B cell (primary cell): ENCODE data around the gene SPINK14. TPM values are rescaled to one million over a fixed set of nuclear protein-coding genes. Genes with fewer than 3 reads are reported as not detected.

ENCODE experiments used
- ATAC-seq: fragments of 200-7000 bp; cut with Tn5 transposase; one replicate; pipeline ENCODE4 v1.10.0; 2021; ENCODE audit warnings: low read depth, mild to moderate bottlenecking, moderate number of reproducible peaks, moderate library complexity
- CTCF ChIA-PET: fragments of 350-600 bp; sonication (Branson Sonifier 250); formaldehyde crosslinking; loops from one replicate; lab custom pipeline; 2021; ENCODE audit warnings: antibody characterized with exemption, inconsistent platforms; lab: Charles Lee
- POLR2A ChIA-PET: fragments of 350-600 bp; sonication (Branson Sonifier 250); formaldehyde crosslinking; loops from one replicate; lab custom pipeline; 2021; ENCODE audit warnings: antibody characterized with exemption; lab: Charles Lee
- DNase-seq: peaks from one replicate; pipeline ENCODE4 v3.0.0; 2013
- H2AFZ ChIP-seq: 2 replicates; pipeline ENCODE4 v1.6.1; 2012; ENCODE audit warnings: mild to moderate bottlenecking, low read depth, low read length; ENCODE audit not compliant: insufficient read depth, poor library complexity, severe bottlenecking
- H3K27ac ChIP-seq, 2 donors: 1 replicate in 1 of 2; 2 replicates in 1 of 2; pipeline ENCODE4 v1.5.1; 2012 to 2013; ENCODE audit warnings: low read length in 2 of 2, mild to moderate bottlenecking in 2 of 2, moderate library complexity in 1 of 2
- H3K27me3 ChIP-seq, 4 experiments: fragments of 200-600 bp in 1 of 4; sonication (generic) in 1 of 4; replicated peaks in 1 of 4; 1 replicate in 2 of 4; 2 replicates in 2 of 4; pipeline versions ENCODE4 v1.6.1 to v1.7.0; 2013 to 2016; ENCODE audit warnings: low read length in 3 of 4, mild to moderate bottlenecking in 2 of 4, mixed read lengths in 1 of 4, moderate library complexity in 1 of 4; ENCODE audit not compliant: insufficient read depth in 4 of 4, control insufficient read depth in 3 of 4; ENCODE audit errors: control extremely low read depth in 1 of 4
- H3K36me3 ChIP-seq, 2 experiments: replicated peaks in 1 of 2; 1 replicate in 1 of 2; 2 replicates in 1 of 2; pipeline versions ENCODE4 v1.6.1 to v1.7.1; 2013; ENCODE audit warnings: low read length in 1 of 2; ENCODE audit not compliant: insufficient read depth in 2 of 2, control insufficient read depth in 1 of 2; ENCODE audit errors: control extremely low read depth in 1 of 2, extremely low read depth in 1 of 2
- H3K4me1 ChIP-seq, 2 donors: fragments of 200-600 bp in 1 of 2; sonication (generic) in 1 of 2; 1 replicate in 1 of 2; 2 replicates in 1 of 2; pipeline versions ENCODE4 v1.5.1 to v1.6.1; 2013 to 2017; ENCODE audit warnings: low read length in 2 of 2; ENCODE audit not compliant: control insufficient read depth in 2 of 2, insufficient read depth in 2 of 2
- H3K4me2 ChIP-seq: replicated peaks from 2 replicates; pipeline ENCODE3; 2012; ENCODE audit warnings: mild to moderate bottlenecking, low read depth, low read length; ENCODE audit not compliant: poor library complexity, severe bottlenecking
- H3K4me3 ChIP-seq, 5 experiments: fragments of 200-600 bp in 1 of 5; sonication (generic) in 1 of 5; 1 replicate in 3 of 5; 2 replicates in 2 of 5; pipeline versions ENCODE4 v1.5.1 to v1.7.0; 2011 to 2016; ENCODE audit warnings: low read length in 4 of 5, mild to moderate bottlenecking in 4 of 5, low read depth in 2 of 5, control low read depth in 1 of 5, moderate library complexity in 1 of 5; ENCODE audit not compliant: insufficient read depth in 1 of 5; ENCODE audit errors: control extremely low read depth in 1 of 5, extremely low read depth in 1 of 5
- H3K79me2 ChIP-seq: fragments of 200-600 bp; sonication (generic); one replicate; pipeline ENCODE4 v1.6.0; 2016; ENCODE audit warnings: low read length; ENCODE audit not compliant: control insufficient read depth, insufficient read depth
- H3K9ac ChIP-seq: fragments of 200-600 bp; sonication (generic); 2 replicates; pipeline ENCODE4 v1.6.1; 2017; ENCODE audit warnings: mild to moderate bottlenecking, low read length, moderate library complexity
- H3K9me3 ChIP-seq, 3 donors: one replicate each; pipeline versions ENCODE4 v1.6.1 to v1.7.1; 2013; ENCODE audit warnings: low read length in 2 of 3; ENCODE audit not compliant: control insufficient read depth in 2 of 3, insufficient read depth in 1 of 3; ENCODE audit errors: control extremely low read depth in 1 of 3
- H4K20me1 ChIP-seq: 2 replicates; pipeline ENCODE4 v1.6.0; 2012; ENCODE audit warnings: mild to moderate bottlenecking, low read length; ENCODE audit not compliant: insufficient read depth, control insufficient read depth, poor library complexity, severe bottlenecking
- H3K27ac Mint-ChIP-seq: one replicate; pipeline ENCODE4 v1.8.0; 2021; ENCODE audit warnings: mixed read lengths
- H3K27me3 Mint-ChIP-seq: one replicate; pipeline ENCODE4 v1.8.0; 2021; ENCODE audit warnings: mixed read lengths
- H3K4me1 Mint-ChIP-seq: one replicate; pipeline ENCODE4 v1.8.0; 2021; ENCODE audit warnings: mixed read lengths
- H3K4me3 Mint-ChIP-seq: one replicate; pipeline ENCODE4 v1.8.0; 2021; ENCODE audit warnings: mixed read lengths
- H3K9me3 Mint-ChIP-seq: one replicate; pipeline ENCODE4 v1.8.0; 2022; ENCODE audit warnings: mixed read lengths; ENCODE audit not compliant: insufficient read depth
- EZH2 ChIP-seq: IDR thresholded peaks from 2 replicates; pipeline ENCODE4 v1.6.1; 2012; ENCODE audit warnings: borderline replicate concordance, low read depth, mild to moderate bottlenecking, moderate library complexity, low read length; ENCODE audit not compliant: insufficient read depth, poor library complexity, severe bottlenecking
- WGBS: methylation state at CpG from one replicate; pipeline ENCODE4 v1.1.5; 2013; ENCODE audit warnings: missing lambda C conversion rate; ENCODE audit not compliant: insufficient coverage; 5-methylcytosine and 5-hydroxymethylcytosine counted together
- intact Hi-C: fragments of 100-400 bp; cut with micrococcal nuclease; formaldehyde crosslinking; loops from one replicate; pipeline ENCODE4 v1.10.0; 2022
- polyA plus RNA-seq: library from polyadenylated mRNA; depleted of rRNA; stranded (reverse); fragments of >200 nt; gene quantifications from 2 replicates; pipeline ENCODE4 v1.2.3, GENCODE V29; 2012
- total RNA-seq, 2 donors: library from RNA; stranded (reverse); fragments of 120-200 nt in 1 of 2; gene quantifications; 1 replicate in 1 of 2; 2 replicates in 1 of 2; pipeline versions ENCODE4 v1.2.3 to v1.2.4, GENCODE V29; 2013 to 2022
- TF ChIP-seq, protein P1 (sequence below): fragments of 200-600 bp; IDR thresholded peaks from one replicate; pipeline ENCODE4 v1.8.0; 2022; ENCODE audit warnings: antibody characterized with exemption, mild to moderate bottlenecking

SPINK14 gene
- total and polyA plus RNA-seq, 2 donors (not counting 1 experiment from before 2014, with no cell fraction given) = not detected

- no peak overlapping the region for H2AFZ ChIP-seq
- H3K9me3 Mint-ChIP-seq = no peaks in the 10 kb centered on the region
- POLR2A ChIA-PET = no interaction called here
- H3K79me2 ChIP-seq = no peaks in the 10 kb centered on the region
- CTCF ChIA-PET = no interaction called here
- no peak overlapping the region for H3K4me2 ChIP-seq
- no peak overlapping the region for H3K4me3 Mint-ChIP-seq
- H3K4me1 Mint-ChIP-seq = no peaks in the 10 kb centered on the region
- no peaks in the 10 kb centered on the region for H3K4me1 ChIP-seq
- DNase-seq = no peak
- no peaks in the 10 kb centered on the region for H3K36me3 ChIP-seq
- H3K27ac Mint-ChIP-seq = no peak overlapping the region
- H3K4me3 ChIP-seq = no peak overlapping the region
- no peak overlapping the region for H3K27ac ChIP-seq
- no CpG with 5 or more reads among the region's 4 CpGs for WGBS
- no peaks in the 10 kb centered on the region for H3K27me3 ChIP-seq
- H3K27me3 Mint-ChIP-seq = no peaks in the 10 kb centered on the region
- no peaks in the 10 kb centered on the region for H4K20me1 ChIP-seq
- TF ChIP-seq, protein P1, sequence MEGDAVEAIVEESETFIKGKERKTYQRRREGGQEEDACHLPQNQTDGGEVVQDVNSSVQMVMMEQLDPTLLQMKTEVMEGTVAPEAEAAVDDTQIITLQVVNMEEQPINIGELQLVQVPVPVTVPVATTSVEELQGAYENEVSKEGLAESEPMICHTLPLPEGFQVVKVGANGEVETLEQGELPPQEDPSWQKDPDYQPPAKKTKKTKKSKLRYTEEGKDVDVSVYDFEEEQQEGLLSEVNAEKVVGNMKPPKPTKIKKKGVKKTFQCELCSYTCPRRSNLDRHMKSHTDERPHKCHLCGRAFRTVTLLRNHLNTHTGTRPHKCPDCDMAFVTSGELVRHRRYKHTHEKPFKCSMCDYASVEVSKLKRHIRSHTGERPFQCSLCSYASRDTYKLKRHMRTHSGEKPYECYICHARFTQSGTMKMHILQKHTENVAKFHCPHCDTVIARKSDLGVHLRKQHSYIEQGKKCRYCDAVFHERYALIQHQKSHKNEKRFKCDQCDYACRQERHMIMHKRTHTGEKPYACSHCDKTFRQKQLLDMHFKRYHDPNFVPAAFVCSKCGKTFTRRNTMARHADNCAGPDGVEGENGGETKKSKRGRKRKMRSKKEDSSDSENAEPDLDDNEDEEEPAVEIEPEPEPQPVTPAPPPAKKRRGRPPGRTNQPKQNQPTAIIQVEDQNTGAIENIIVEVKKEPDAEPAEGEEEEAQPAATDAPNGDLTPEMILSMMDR = no peak
- no peak for TF ChIP-seq EZH2
- intact Hi-C loops = no loop called here
- H3K9ac ChIP-seq = no peak overlapping the region
- H3K9me3 ChIP-seq = no peaks in the 10 kb centered on the region
- ATAC-seq = no peak
These were observed 1.6 kb upstream of the SPINK14 start for GRCh38 chr5:148166550-148167283.

DNA sequence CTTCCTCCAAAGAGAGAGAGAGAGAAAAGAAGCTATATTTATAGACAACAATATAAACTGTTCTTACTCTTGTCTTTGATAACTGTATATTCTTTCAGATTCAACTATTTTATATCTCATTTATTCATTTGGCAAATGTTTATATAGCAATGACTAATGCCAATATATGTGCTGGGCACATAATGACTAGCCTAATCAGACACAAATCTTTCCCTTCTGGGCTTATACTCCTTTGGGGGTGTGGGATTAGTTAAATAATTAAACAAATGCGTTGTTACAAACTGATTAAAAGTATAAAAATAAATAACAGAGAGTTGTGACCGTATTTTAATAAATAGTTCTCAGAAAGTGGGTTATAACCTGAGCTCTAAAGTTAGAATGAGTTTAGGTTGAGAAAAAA lies 4.0 kb downstream of the SPINK14 start:
- peaks cover 11% of the 10 kb centered on the region for H3K27me3 Mint-ChIP-seq
- no peak overlapping the region for H2AFZ ChIP-seq
- 100% methylated on average over 1 of the region's 2 CpGs for WGBS
- TF ChIP-seq EZH2 = no peak
- TF ChIP-seq, protein P1 = no peak
- H3K9me3 ChIP-seq = no peaks in the 10 kb centered on the region
- no peaks in the 10 kb centered on the region for H3K4me1 ChIP-seq
- H4K20me1 ChIP-seq = no peaks in the 10 kb centered on the region
- ChIA-PET CTCF (interaction anchor here (0.5 kb wide), 1 partner anchor 290 kb away, joined by 3 read pairs; no protein-coding TSS in a partner anchor), POLR2A (no interaction called here)
- no peaks in the 10 kb centered on the region for H3K36me3 ChIP-seq
- H3K27ac Mint-ChIP-seq = no peak overlapping the region
- intact Hi-C loops = loop anchor here (10.0 kb wide), 1 partner anchor 942 kb away; no protein-coding TSS in a partner anchor
- no peak for DNase-seq
- no peaks in the 10 kb centered on the region for H3K27me3 ChIP-seq
- H3K4me3 ChIP-seq = no peak overlapping the region
- ATAC-seq = no peak
- H3K4me3 Mint-ChIP-seq = no peak overlapping the region
- H3K27ac ChIP-seq = no peak overlapping the region
- H3K79me2 ChIP-seq = no peaks in the 10 kb centered on the region
- H3K4me1 Mint-ChIP-seq = no peaks in the 10 kb centered on the region
- H3K9ac ChIP-seq = no peak overlapping the region
- H3K4me2 ChIP-seq = no peak overlapping the region
- H3K9me3 Mint-ChIP-seq = no peaks in the 10 kb centered on the region
